Neuron (in vitro differentiated cells): Measurements from ENCODE around the gene RTP4.

ENCODE experiments used
- H2AFZ ChIP-seq: one replicate; pipeline ENCODE4 v1.6.1; 2013; ENCODE audit warnings: low read depth, mild to moderate bottlenecking, inconsistent platforms, low read length, moderate library complexity
- H3K27me3 ChIP-seq: one replicate; pipeline ENCODE4 v1.6.1; 2013; ENCODE audit warnings: low read length; ENCODE audit not compliant: insufficient read depth
- H3K36me3 ChIP-seq: one replicate; pipeline ENCODE4 v1.6.1; 2013; ENCODE audit warnings: low read length; ENCODE audit not compliant: insufficient read depth
- H3K4me1 ChIP-seq: one replicate; pipeline ENCODE4 v1.6.1; 2013; ENCODE audit warnings: low read length; ENCODE audit not compliant: insufficient read depth
- H3K4me3 ChIP-seq: 2 replicates; pipeline ENCODE4 v1.5.1; 2013; ENCODE audit warnings: mild to moderate bottlenecking, low read length, moderate library complexity
- H3K9me3 ChIP-seq: one replicate; pipeline ENCODE4 v1.6.1; 2013; ENCODE audit warnings: low read length

RTP4 gene

GRCh38 chr3:187343670-187344069 lies 24.5 kb upstream of the RTP4 start:
- Histone ChIP-seq H3K36me3 (no peaks in the 10 kb centered on the region), H3K9me3 (no peaks in the 10 kb centered on the region), H2AFZ (no peak overlapping the region)

GRCh38 chr3:187352581-187353575 lies 15.3 kb upstream of the RTP4 start:
- Histone ChIP-seq H3K36me3 (no peaks in the 10 kb centered on the region), H3K9me3 (no peaks in the 10 kb centered on the region), H3K4me1 (no peaks in the 10 kb centered on the region), H3K27me3 (no peaks in the 10 kb centered on the region), H2AFZ (no peak overlapping the region), H3K4me3 (no peak overlapping the region)

More at GRCh38 chr3:187343670-187344069, 24.5 kb upstream of the RTP4 start:
- no peak overlapping the region for H3K4me3 ChIP-seq
- no peaks in the 10 kb centered on the region for H3K4me1 ChIP-seq
- no peaks in the 10 kb centered on the region for H3K27me3 ChIP-seq

DNA sequence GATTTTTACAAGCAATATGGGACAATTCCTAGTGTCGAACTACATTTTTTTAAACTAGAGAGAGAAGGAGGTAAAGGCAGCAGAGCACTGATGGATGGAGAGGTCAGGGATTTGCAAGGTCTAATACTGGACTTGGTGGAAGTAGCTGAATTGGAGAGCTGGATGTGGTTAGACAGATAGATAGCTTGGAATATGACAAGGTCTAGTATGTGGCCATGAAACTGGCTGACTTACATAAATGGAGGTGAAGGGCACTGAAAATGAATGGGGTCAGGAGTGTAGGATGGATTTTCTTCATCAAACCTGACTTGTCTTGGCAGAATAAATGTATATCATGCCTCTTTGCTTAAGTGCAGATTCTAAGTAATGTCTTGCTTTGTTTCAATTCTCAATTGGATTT lies 10.1 kb upstream of the RTP4 start:
- Histone ChIP-seq H3K4me1 (no peaks in the 10 kb centered on the region), H3K36me3 (no peaks in the 10 kb centered on the region), H3K27me3 (peaks cover 2% of the 10 kb centered on the region), H3K4me3 (no peak overlapping the region), H2AFZ (no peak overlapping the region), H3K9me3 (no peaks in the 10 kb centered on the region)

GRCh38 chr3:187359798-187360486 lies 8.2 kb upstream of the RTP4 start:
- no peaks in the 10 kb centered on the region for H3K4me1 ChIP-seq
- no peaks in the 10 kb centered on the region for H3K9me3 ChIP-seq
- no peak overlapping the region for H3K4me3 ChIP-seq
- no peaks in the 10 kb centered on the region for H3K36me3 ChIP-seq
- peaks cover 2% of the 10 kb centered on the region for H3K27me3 ChIP-seq
- H2AFZ ChIP-seq = no peak overlapping the region

- no peaks in the 10 kb centered on the region for H3K9me3 ChIP-seq
- H2AFZ ChIP-seq = no peak overlapping the region
- H3K36me3 ChIP-seq = no peaks in the 10 kb centered on the region
- no peaks in the 10 kb centered on the region for H3K4me1 ChIP-seq
- H3K4me3 ChIP-seq = no peak overlapping the region
- peaks cover 2% of the 10 kb centered on the region for H3K27me3 ChIP-seq
Observed at GRCh38 chr3:187360596-187360995, 7.6 kb upstream of the RTP4 start.

DNA sequence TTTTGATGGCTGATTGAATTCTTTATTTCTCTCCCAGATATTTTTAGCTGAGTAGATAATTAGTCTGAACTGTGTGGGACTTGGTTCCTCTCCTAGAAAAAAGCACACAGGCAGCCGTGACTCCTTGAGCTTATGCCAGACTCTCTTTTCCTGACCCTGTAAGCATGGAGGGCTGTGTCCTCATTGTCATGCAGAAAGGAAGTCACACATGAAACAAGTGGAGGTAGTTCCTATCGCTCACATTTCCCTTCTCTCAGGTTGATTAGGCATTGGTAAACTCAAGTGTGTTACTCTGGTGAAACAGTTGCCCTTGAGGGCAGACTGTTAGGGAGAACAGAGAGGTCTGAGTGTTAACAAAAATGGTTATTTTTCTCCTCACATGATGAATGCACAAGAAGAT lies 6.3 kb upstream of the RTP4 start:
- no peaks in the 10 kb centered on the region for H3K9me3 ChIP-seq
- H3K4me3 ChIP-seq = no peak overlapping the region
- H3K27me3 ChIP-seq = peaks cover 2% of the 10 kb centered on the region
- no peaks in the 10 kb centered on the region for H3K36me3 ChIP-seq
- H2AFZ ChIP-seq = no peak overlapping the region
- no peaks in the 10 kb centered on the region for H3K4me1 ChIP-seq

GRCh38 chr3:187367561-187368103 lies 553 bp upstream of the RTP4 start:
- Histone ChIP-seq H3K9me3 (no peaks in the 10 kb centered on the region), H2AFZ (no peak overlapping the region), H3K27me3 (no peaks in the 10 kb centered on the region), H3K4me3 (no peak overlapping the region), H3K36me3 (no peaks in the 10 kb centered on the region), H3K4me1 (no peaks in the 10 kb centered on the region)

DNA sequence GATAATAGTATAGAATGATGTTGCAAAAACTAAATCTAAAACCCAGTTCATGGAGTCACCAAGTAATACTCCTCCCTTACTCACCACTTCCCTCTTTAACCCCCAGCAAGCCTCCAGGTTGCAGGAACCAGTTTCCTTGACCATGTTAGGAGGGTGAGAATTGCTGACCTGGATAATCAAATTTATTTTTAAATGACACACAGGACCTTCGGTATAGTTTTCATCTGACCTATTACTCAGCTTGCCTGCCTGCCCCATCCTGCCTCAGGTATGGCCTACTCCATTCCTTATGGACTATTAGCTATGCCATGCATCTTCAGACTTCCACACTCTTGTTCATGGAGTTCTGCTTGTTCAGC lies 883 bp downstream of the RTP4 start:
- H3K27me3 ChIP-seq = no peaks in the 10 kb centered on the region
- H3K4me3 ChIP-seq = no peak overlapping the region
- H2AFZ ChIP-seq = no peak overlapping the region
- no peaks in the 10 kb centered on the region for H3K36me3 ChIP-seq
- H3K9me3 ChIP-seq = no peaks in the 10 kb centered on the region
- no peaks in the 10 kb centered on the region for H3K4me1 ChIP-seq

- Histone ChIP-seq H3K36me3 (no peaks in the 10 kb centered on the region), H3K4me3 (no peak overlapping the region), H2AFZ (no peak overlapping the region), H3K4me1 (no peaks in the 10 kb centered on the region), H3K9me3 (no peaks in the 10 kb centered on the region), H3K27me3 (no peaks in the 10 kb centered on the region)
Observed at GRCh38 chr3:187370051-187370450, 1.9 kb downstream of the RTP4 start.

DNA sequence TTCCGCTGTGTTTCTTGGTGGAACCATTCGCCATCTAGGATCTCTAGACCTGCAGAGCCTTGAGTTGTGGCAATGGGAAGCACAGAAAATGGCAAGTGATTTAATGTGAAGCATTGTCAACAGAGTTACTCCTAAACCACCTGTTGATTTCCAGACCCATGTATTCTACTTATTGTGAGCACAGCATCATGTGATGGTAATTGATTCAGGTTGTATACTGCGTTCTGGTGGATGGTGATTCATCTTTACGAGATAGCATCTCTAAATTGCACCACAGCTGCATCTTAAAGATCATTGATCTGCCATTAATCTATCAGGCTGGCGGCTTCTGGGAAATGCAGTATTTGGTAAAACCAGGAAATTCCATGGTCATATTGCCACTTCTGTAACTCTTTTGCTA lies 7.4 kb downstream of the RTP4 start:
- Histone ChIP-seq H3K4me1 (no peaks in the 10 kb centered on the region), H2AFZ (no peak overlapping the region), H3K36me3 (no peaks in the 10 kb centered on the region), H3K4me3 (no peak overlapping the region), H3K27me3 (no peaks in the 10 kb centered on the region), H3K9me3 (no peaks in the 10 kb centered on the region)

- H3K9me3 ChIP-seq = no peaks in the 10 kb centered on the region
- no peaks in the 10 kb centered on the region for H3K36me3 ChIP-seq
- no peak overlapping the region for H3K4me3 ChIP-seq
- H2AFZ ChIP-seq = no peak overlapping the region
- no peaks in the 10 kb centered on the region for H3K27me3 ChIP-seq
- no peaks in the 10 kb centered on the region for H3K4me1 ChIP-seq
Observed at GRCh38 chr3:187377842-187378241, 9.7 kb downstream of the RTP4 start.

- Histone ChIP-seq H2AFZ (no peak overlapping the region), H3K9me3 (no peaks in the 10 kb centered on the region), H3K27me3 (no peaks in the 10 kb centered on the region), H3K4me3 (no peak overlapping the region), H3K36me3 (no peaks in the 10 kb centered on the region), H3K4me1 (no peaks in the 10 kb centered on the region)
Observed at GRCh38 chr3:187382609-187383151, 14.5 kb downstream of the RTP4 start.

DNA sequence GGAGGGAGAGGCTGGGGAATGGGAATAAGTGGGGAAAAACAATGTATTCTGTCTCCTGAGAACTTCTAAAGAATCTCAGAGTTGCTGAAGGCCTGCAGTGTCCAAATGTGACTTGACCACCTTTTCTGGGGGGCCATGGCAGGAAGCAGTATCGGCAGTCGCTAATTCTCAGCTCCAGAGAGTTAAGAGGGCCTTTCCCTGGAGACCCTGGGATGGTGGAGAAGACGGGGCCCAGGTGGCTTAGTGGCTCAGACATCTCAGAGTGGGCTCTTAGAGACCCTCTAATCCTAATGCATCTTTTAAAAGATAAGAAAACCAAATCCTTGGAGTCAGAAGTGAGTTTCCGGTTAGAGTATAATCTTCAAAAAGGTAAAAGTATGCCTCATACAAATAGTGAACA lies 15.1 kb downstream of the RTP4 start:
- no peak overlapping the region for H3K4me3 ChIP-seq
- H3K9me3 ChIP-seq = no peaks in the 10 kb centered on the region
- no peaks in the 10 kb centered on the region for H3K27me3 ChIP-seq
- no peak overlapping the region for H2AFZ ChIP-seq
- H3K36me3 ChIP-seq = no peaks in the 10 kb centered on the region
- H3K4me1 ChIP-seq = no peaks in the 10 kb centered on the region
